GM19395 (cell line): ENCODE measurements around the gene GYPE.
"Not testable (repeated sequence)": the region's sequence is repeated elsewhere in the genome, so short reads cannot be mapped to it uniquely, and the experiment has no call there.

Experiments used
- ATAC-seq: cut with Tn5 transposase; IDR thresholded peaks from one replicate; pipeline ENCODE4 v1.9.1; 2021; ENCODE audit warnings: mild to moderate bottlenecking, moderate library complexity; ENCODE audit not compliant: unreplicated experiment

Gene GYPE

GRCh38 chr4:143870523-143871268 is 34.7 kb downstream of the GYPE start:
- not testable (repeated sequence) for ATAC-seq

- not testable (repeated sequence) for ATAC-seq
These were observed 35.4 kb downstream of the GYPE start for GRCh38 chr4:143869925-143870324.

- ATAC-seq: not testable (repeated sequence)
These were observed 42.6 kb downstream of the GYPE start for GRCh38 chr4:143862716-143863115.

GRCh38 chr4:143858456-143858855 is 46.9 kb downstream of the GYPE start:
- no peak for ATAC-seq

- ATAC-seq: not testable (repeated sequence)
These were observed 47.7 kb downstream of the GYPE start for GRCh38 chr4:143857391-143858336.

- ATAC-seq: not testable (repeated sequence)
These were observed 49.3 kb downstream of the GYPE start for GRCh38 chr4:143856017-143856557.

- not testable (repeated sequence) for ATAC-seq
These were observed 50.7 kb downstream of the GYPE start for GRCh38 chr4:143854645-143855044.

GRCh38 chr4:143849296-143849695 is 56.1 kb downstream of the GYPE start:
- not testable (repeated sequence) for ATAC-seq

- ATAC-seq: not testable (repeated sequence)
These were observed 61.9 kb downstream of the GYPE start for GRCh38 chr4:143843506-143843832.

GRCh38 chr4:143842624-143843505 is 62.5 kb downstream of the GYPE start:
- ATAC-seq: not testable (repeated sequence)

- not testable (repeated sequence) for ATAC-seq
These were observed 65.9 kb downstream of the GYPE start for GRCh38 chr4:143839413-143839812.

- ATAC-seq: not testable (repeated sequence)
These were observed 71.2 kb downstream of the GYPE start for GRCh38 chr4:143834196-143834595.

- ATAC-seq: not testable (repeated sequence)
These were observed 71.7 kb downstream of the GYPE start for GRCh38 chr4:143833676-143834075.

- not testable (repeated sequence) for ATAC-seq
These were observed 74.8 kb downstream of the GYPE start for GRCh38 chr4:143830576-143830975.

- ATAC-seq: not testable (repeated sequence)
These were observed 76.1 kb downstream of the GYPE start for GRCh38 chr4:143829239-143829620.
